Uterus (tissue), 4 donors: ENCODE results near the gene TAPT1. TPM values are rescaled to one million over a fixed set of nuclear protein-coding genes. Genes with fewer than 3 reads are reported as not detected.

Experiments
- DNase-seq, 2 donors: peaks; one replicate each; pipeline ENCODE4 v3.0.0-alpha.2; 2019 to 2020
- H3K27ac ChIP-seq, 2 donors: fragments of 200-600 bp; sonication (generic); 1 replicate in 1 of 2; 2 replicates in 1 of 2; pipeline ENCODE4 v1.5.1; 2016 to 2018
- H3K27me3 ChIP-seq, 2 donors: fragments of 200-600 bp; sonication (generic); one replicate each; pipeline ENCODE4 v1.5.1; 2018 to 2019; ENCODE audit warnings: control low read depth in 1 of 2
- H3K36me3 ChIP-seq, 2 donors: fragments of 200-600 bp; sonication (generic); one replicate each; pipeline ENCODE4 v1.5.1; 2019; ENCODE audit warnings: control low read depth in 1 of 2
- H3K4me1 ChIP-seq, 2 donors: fragments of 200-600 bp; sonication (generic); one replicate each; pipeline ENCODE4 v1.5.1; 2018 to 2019; ENCODE audit warnings: control low read depth in 1 of 2
- H3K4me3 ChIP-seq, 2 donors: fragments of 200-600 bp; sonication (generic); 1 replicate in 1 of 2; 2 replicates in 1 of 2; pipeline ENCODE4 v1.5.1; 2018 to 2019; ENCODE audit warnings: mild to moderate bottlenecking in 1 of 2
- H3K9me3 ChIP-seq, 2 donors: fragments of 200-600 bp; sonication (generic); one replicate each; pipeline ENCODE4 v1.5.1; 2019; ENCODE audit warnings: control low read depth in 1 of 2
- POLR2A ChIP-seq, 2 donors: fragments of 450-650 bp; IDR thresholded peaks; one replicate each; pipeline ENCODE4 v1.6.1; 2016; ENCODE audit warnings: antibody characterized with exemption in 2 of 2, mild to moderate bottlenecking in 1 of 2, moderate library complexity in 1 of 2
- intact Hi-C: fragments of 100-400 bp; cut with DNase I; formaldehyde crosslinking; loops from one replicate; pipeline ENCODE4 v1.15.1; 2023; ENCODE audit warnings: low total_unique reads
- total RNA-seq, 4 donors: library from RNA; depleted of rRNA in 3 of 4; stranded (reverse); fragments of >200 nt in 3 of 4; gene quantifications; one replicate each; pipeline versions ENCODE4 v1.1.0 to v1.2.4, GENCODE V29; 2014 to 2023
- TF ChIP-seq, protein P1 (sequence below), 4 experiments: fragments of 200-600 bp in 2 of 4; fragments of 450-650 bp in 2 of 4; sonication (generic) in 2 of 4; IDR thresholded peaks; one replicate each; pipeline ENCODE4 v1.5.1; 2016 to 2019; ENCODE audit warnings: antibody characterized with exemption in 4 of 4, mild to moderate bottlenecking in 2 of 4, moderate library complexity in 1 of 4
- donor health status: DM: yes; HTN: yes; CAD: no.

TAPT1 gene
- total RNA-seq, 4 donors from 2014 or later: 28.2 to 68.5 (median 63.5) TPM

DNA sequence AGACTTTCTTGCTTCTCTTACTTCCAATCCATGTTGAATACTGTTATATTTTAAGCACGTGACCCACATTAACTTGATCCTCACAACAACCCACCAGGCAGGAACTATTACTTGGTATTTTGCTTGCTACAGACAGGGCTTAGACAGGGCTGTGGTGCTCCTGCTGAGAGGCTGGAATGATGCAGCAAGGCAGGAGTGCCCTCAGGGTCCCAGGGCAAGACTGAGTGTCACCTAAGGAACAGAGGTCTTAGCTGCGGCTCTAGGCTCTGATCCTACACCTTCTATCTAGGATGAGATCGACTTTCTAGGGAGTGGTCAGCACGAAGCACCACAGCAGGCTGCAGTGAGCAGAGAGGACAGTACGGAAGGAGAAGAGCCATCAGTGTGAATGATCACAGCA, 20.0 kb downstream of the TAPT1 start:
- no peak for DNase-seq
- intact Hi-C loops: no loop called here
- no peaks in the 10 kb centered on the region for H3K4me1 ChIP-seq
- no peak overlapping the region for H3K4me3 ChIP-seq
- TF ChIP-seq, protein P1, sequence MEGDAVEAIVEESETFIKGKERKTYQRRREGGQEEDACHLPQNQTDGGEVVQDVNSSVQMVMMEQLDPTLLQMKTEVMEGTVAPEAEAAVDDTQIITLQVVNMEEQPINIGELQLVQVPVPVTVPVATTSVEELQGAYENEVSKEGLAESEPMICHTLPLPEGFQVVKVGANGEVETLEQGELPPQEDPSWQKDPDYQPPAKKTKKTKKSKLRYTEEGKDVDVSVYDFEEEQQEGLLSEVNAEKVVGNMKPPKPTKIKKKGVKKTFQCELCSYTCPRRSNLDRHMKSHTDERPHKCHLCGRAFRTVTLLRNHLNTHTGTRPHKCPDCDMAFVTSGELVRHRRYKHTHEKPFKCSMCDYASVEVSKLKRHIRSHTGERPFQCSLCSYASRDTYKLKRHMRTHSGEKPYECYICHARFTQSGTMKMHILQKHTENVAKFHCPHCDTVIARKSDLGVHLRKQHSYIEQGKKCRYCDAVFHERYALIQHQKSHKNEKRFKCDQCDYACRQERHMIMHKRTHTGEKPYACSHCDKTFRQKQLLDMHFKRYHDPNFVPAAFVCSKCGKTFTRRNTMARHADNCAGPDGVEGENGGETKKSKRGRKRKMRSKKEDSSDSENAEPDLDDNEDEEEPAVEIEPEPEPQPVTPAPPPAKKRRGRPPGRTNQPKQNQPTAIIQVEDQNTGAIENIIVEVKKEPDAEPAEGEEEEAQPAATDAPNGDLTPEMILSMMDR (IDR thresholded peaks at IDR 0.05): no peak
- no peak for TF ChIP-seq POLR2A (IDR thresholded peaks at IDR 0.05)
- no peak overlapping the region for H3K27ac ChIP-seq
- H3K36me3 ChIP-seq: no peaks in the 10 kb centered on the region
- no peaks in the 10 kb centered on the region for H3K27me3 ChIP-seq
- H3K9me3 ChIP-seq: no peaks in the 10 kb centered on the region

DNA sequence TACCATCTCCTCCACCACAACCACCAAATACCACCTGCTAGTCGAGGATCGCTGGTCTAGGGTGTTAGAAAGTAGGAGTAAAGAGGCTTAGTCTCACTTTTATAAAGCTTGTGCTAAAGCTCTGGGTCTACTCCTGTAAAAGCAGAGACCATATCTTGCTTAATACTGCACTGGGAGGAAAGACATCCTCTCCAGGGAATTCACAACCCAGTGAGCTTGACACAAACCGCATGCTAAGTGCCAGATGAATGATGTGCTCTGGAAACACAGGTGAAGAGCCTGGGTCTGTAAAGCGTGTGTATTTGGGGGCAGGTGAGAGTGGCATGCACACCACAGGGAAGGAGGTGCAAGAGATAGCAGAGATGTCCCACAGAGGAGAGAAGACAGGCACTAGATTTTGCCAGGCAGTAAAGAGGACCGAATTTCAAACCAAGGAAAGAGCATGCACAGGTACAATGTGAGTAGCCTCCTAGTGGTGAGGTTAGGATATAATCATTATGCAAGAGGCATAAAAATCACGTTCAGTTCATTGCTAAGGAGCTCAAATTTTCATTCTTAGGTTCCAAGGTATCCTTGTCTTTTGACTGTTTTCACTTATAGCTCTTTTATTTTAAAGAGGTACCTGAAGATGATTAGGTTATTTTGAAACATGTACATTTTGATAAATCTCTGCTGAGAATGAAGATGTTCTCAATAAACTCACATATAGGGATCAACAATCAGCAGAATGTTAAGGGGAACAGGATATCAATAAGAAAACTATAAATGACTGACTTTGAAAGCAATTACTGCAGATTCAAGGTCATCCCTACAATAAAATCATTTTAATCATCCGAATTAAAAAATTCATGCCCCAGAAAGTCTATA, 20.7 kb downstream of the TAPT1 start:
- no peaks in the 10 kb centered on the region for H3K9me3 ChIP-seq
- no peak overlapping the region for H3K27ac ChIP-seq
- no peak overlapping the region for H3K4me3 ChIP-seq
- no peaks in the 10 kb centered on the region for H3K36me3 ChIP-seq
- TF ChIP-seq POLR2A (IDR thresholded peaks at IDR 0.05): no peak
- TF ChIP-seq, protein P1 (IDR thresholded peaks at IDR 0.05): peak; percentile 27 to 63 (median 44)
- DNase-seq: no peak
- intact Hi-C loops: no loop called here
- no peaks in the 10 kb centered on the region for H3K27me3 ChIP-seq
- H3K4me1 ChIP-seq: no peaks in the 10 kb centered on the region

DNA sequence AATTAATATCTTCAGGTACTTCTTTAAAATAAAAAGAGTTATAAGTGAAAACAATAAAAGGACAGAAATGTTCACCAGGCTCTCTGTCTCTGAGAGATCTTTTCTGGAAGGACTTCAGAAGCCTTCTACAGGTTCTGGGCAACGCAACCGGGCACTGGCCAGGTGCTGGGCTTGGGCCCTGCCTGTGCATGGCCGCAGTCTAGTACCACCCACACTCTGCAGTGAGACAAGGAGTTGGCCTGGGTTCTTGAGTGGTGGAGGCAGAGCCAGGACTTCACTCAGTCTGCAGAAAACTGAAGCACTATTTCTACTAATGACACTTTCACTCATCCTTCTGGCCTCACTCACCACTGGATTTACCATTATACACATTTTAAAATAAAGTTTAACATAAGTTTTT, 21.8 kb downstream of the TAPT1 start:
- no peaks in the 10 kb centered on the region for H3K27me3 ChIP-seq
- TF ChIP-seq, protein P1 (IDR thresholded peaks at IDR 0.05): no peak
- no peak for TF ChIP-seq POLR2A (IDR thresholded peaks at IDR 0.05)
- intact Hi-C loops: no loop called here
- no peak overlapping the region for H3K27ac ChIP-seq
- no peaks in the 10 kb centered on the region for H3K4me1 ChIP-seq
- no peak overlapping the region for H3K4me3 ChIP-seq
- no peaks in the 10 kb centered on the region for H3K36me3 ChIP-seq
- H3K9me3 ChIP-seq: no peaks in the 10 kb centered on the region
- no peak for DNase-seq

DNA sequence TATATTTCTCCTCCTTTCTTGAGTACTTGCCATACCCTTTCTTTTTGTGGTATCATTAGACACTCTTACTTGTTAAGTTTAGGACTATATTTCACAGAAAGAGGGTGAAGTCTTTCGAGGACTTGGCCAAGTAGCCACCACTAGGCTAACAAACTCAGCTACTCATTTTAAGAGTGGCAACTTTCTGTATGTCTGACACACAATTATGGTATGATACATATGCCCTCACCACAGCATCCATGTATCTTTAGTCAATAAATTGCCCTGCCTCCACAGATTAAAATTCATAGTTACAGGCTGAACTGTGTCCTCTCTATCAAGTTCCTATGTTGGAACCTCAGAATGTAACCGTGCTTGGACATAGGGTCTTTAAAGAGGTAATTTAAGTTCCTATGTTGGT, 23.2 kb downstream of the TAPT1 start:
- Histone ChIP-seq H3K4me3 (no peak overlapping the region), H3K36me3 (no peaks in the 10 kb centered on the region), H3K27me3 (no peaks in the 10 kb centered on the region), H3K9me3 (no peaks in the 10 kb centered on the region), H3K4me1 (no peaks in the 10 kb centered on the region), H3K27ac (peak overlapping the region in 1 of 2 donors; percentile 17)
- no peak for DNase-seq
- intact Hi-C loops: no loop called here
- no peak for TF ChIP-seq POLR2A (IDR thresholded peaks at IDR 0.05)
- TF ChIP-seq, protein P1 (IDR thresholded peaks at IDR 0.05): no peak

DNA sequence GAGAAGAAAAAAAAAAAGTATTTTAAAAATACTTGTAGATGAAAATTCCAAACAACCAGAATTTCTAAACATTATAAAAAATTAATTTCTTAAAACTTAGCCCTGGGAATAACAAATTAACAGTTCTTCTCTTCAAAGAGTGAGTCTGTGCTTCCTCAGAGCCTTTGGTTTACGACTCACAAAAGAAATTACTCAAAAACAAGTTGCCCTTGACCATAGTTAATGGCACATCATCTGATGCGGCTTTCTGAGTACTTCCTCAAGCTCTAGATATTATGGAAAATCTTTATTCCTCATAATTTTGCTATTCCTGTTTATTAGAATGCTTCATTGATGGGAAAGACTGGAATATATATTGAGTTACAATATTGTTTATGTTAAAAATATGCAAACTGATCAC, 23.7 kb downstream of the TAPT1 start:
- intact Hi-C loops: no loop called here
- Histone ChIP-seq H3K4me3 (no peak overlapping the region), H3K9me3 (no peaks in the 10 kb centered on the region), H3K4me1 (no peaks in the 10 kb centered on the region), H3K27ac (peak overlapping the region in 1 of 2 donors; percentile 17), H3K27me3 (no peaks in the 10 kb centered on the region), H3K36me3 (no peaks in the 10 kb centered on the region)
- DNase-seq: no peak
- no peak for TF ChIP-seq POLR2A (IDR thresholded peaks at IDR 0.05)
- TF ChIP-seq, protein P1 (IDR thresholded peaks at IDR 0.05): no peak
